ENCODE results near the gene ITGA2. TPM values are rescaled to one million over a fixed set of nuclear protein-coding genes. Genes with fewer than 3 reads are reported as not detected.

The ITGA2 gene
- total and polyA plus RNA-seq, 4 donors: 2.0 to 36.1 (median 19.2) TPM

DNA sequence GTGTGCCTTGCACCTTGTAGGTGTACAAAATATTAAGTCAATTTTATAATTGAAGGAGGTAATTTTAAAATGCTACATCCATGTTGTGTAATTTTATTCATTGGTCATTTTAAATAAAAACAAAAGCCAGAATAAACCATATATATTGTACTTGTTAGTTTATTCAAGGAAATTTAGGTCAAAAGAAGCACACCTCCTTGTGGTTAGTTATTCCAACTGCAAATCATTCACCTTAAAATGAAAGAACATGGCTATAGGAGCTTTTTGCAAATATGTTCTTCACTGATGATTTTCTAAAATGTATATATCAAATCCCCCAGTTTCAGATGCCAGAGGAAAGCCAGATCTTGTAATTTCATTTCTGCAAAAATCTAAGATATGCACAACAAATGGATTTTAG lies 125.8 kb downstream of the ITGA2 start:
- ATAC-seq (ENCODE audit: insufficient read depth, low FRiP score) (no peak), DNase-seq (peak in 1 of 3 donors; percentile 15)
- H3K4me3 ChIP-seq: no peak overlapping the region
- H3K9me3 ChIP-seq (ENCODE audit: control insufficient read depth in 4 of 4, insufficient read depth in 3 of 4, low read length in 3 of 4): no peaks in the 10 kb centered on the region
- peaks cover 0 to 6% (median 3%) of the 10 kb centered on the region in 5 donors for H3K4me1 ChIP-seq (ENCODE audit: control insufficient read depth in 5 of 5, insufficient read depth in 5 of 5, low read length in 5 of 5)
- no peak overlapping the region for H3K27ac ChIP-seq (ENCODE audit: low read depth in 1 of 2, low read length in 1 of 2)
- no peaks in the 10 kb centered on the region for H3K27me3 ChIP-seq (ENCODE audit: control insufficient read depth in 3 of 3, insufficient read depth in 3 of 3, low read length in 2 of 3)
- H3K9ac ChIP-seq (ENCODE audit: insufficient read depth in 1 of 2, low read length in 2 of 2): no peak overlapping the region
- H3K36me3 ChIP-seq (ENCODE audit: control insufficient read depth in 4 of 4, insufficient read depth in 4 of 4, low read length in 4 of 4): peaks cover 0 to 3% (median 0%) of the 10 kb centered on the region in 4 donors
- TF ChIP-seq, protein P1, sequence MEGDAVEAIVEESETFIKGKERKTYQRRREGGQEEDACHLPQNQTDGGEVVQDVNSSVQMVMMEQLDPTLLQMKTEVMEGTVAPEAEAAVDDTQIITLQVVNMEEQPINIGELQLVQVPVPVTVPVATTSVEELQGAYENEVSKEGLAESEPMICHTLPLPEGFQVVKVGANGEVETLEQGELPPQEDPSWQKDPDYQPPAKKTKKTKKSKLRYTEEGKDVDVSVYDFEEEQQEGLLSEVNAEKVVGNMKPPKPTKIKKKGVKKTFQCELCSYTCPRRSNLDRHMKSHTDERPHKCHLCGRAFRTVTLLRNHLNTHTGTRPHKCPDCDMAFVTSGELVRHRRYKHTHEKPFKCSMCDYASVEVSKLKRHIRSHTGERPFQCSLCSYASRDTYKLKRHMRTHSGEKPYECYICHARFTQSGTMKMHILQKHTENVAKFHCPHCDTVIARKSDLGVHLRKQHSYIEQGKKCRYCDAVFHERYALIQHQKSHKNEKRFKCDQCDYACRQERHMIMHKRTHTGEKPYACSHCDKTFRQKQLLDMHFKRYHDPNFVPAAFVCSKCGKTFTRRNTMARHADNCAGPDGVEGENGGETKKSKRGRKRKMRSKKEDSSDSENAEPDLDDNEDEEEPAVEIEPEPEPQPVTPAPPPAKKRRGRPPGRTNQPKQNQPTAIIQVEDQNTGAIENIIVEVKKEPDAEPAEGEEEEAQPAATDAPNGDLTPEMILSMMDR (IDR thresholded peaks at IDR 0.05; ENCODE audit: control extremely low read depth, extremely low read depth): no peak

DNA sequence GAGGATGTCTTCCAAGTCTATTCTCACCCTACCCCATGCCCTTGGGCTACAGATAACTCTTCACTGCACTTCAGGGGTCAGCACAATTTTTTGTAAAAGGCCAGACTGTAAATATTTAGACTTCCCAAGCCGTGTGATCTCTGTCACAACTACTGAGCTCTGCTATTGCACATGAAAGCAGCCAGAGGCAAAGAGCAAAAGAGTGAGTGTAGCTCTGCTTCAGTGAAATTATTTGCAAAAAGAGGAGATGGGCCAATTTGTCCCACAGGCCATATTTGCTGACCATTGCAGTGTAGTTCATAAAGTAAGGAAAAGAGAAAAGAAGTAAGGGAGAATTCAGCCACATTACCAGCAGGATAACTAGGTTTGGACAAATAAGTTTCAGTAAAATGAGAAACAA lies 127.4 kb downstream of the ITGA2 start:
- Histone ChIP-seq H3K27ac (ENCODE audit: low read depth in 1 of 2, low read length in 1 of 2) (no peak overlapping the region), H3K4me3 (no peak overlapping the region), H3K9ac (ENCODE audit: insufficient read depth in 1 of 2, low read length in 2 of 2) (no peak overlapping the region), H3K9me3 (ENCODE audit: control insufficient read depth in 4 of 4, insufficient read depth in 3 of 4, low read length in 3 of 4) (no peaks in the 10 kb centered on the region), H3K27me3 (ENCODE audit: control insufficient read depth in 3 of 3, insufficient read depth in 3 of 3, low read length in 2 of 3) (no peaks in the 10 kb centered on the region), H3K36me3 (ENCODE audit: control insufficient read depth in 4 of 4, insufficient read depth in 4 of 4, low read length in 4 of 4) (peaks cover 0 to 3% (median 0%) of the 10 kb centered on the region in 4 donors), H3K4me1 (ENCODE audit: control insufficient read depth in 5 of 5, insufficient read depth in 5 of 5, low read length in 5 of 5) (no peaks in the 10 kb centered on the region)
- TF ChIP-seq, protein P1 (IDR thresholded peaks at IDR 0.05; ENCODE audit: control extremely low read depth, extremely low read depth): no peak
- ATAC-seq (ENCODE audit: insufficient read depth, low FRiP score) (no peak), DNase-seq (no peak)
- WGBS, 2 donors: 53 to 74% methylated on average over 1 of the region's 1 CpG

DNA sequence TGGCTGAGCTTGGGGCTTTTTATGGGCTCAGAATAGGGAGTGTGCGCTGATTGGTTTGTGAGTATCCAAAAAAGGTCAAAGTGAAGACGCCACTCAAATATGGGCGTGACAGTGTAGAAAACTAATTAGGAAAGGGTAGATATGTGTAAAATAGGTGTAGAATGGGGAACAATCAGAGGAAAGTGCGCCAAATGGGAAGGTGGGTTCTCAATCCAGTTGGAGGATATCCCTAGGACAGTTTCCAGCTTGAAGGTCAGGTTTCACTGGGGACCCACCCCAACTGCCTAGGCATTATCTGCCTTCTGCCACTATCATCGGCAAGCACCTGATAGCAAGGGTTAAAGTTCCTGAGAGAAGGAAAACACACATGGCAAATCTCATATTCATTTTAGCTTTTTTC lies 129.7 kb downstream of the ITGA2 start:
- TF ChIP-seq, protein P1 (IDR thresholded peaks at IDR 0.05; ENCODE audit: control extremely low read depth, extremely low read depth): no peak
- no peaks in the 10 kb centered on the region for H3K27me3 ChIP-seq (ENCODE audit: control insufficient read depth in 3 of 3, insufficient read depth in 3 of 3, low read length in 2 of 3)
- DNase-seq: no peak
- H3K4me3 ChIP-seq: no peak overlapping the region
- no peaks in the 10 kb centered on the region for H3K4me1 ChIP-seq (ENCODE audit: control insufficient read depth in 5 of 5, insufficient read depth in 5 of 5, low read length in 5 of 5)
- H3K36me3 ChIP-seq (ENCODE audit: control insufficient read depth in 4 of 4, insufficient read depth in 4 of 4, low read length in 4 of 4): peaks cover 0 to 3% (median 0%) of the 10 kb centered on the region in 4 donors
- WGBS, 2 donors: 84 to 88% methylated on average over 5 of the region's 5 CpGs
- no peak overlapping the region for H3K9ac ChIP-seq (ENCODE audit: insufficient read depth in 1 of 2, low read length in 2 of 2)
- H3K9me3 ChIP-seq (ENCODE audit: control insufficient read depth in 4 of 4, insufficient read depth in 3 of 4, low read length in 3 of 4): no peaks in the 10 kb centered on the region
- no peak overlapping the region for H3K27ac ChIP-seq (ENCODE audit: low read depth in 1 of 2, low read length in 1 of 2)
- no peak for ATAC-seq (ENCODE audit: insufficient read depth, low FRiP score)

DNA sequence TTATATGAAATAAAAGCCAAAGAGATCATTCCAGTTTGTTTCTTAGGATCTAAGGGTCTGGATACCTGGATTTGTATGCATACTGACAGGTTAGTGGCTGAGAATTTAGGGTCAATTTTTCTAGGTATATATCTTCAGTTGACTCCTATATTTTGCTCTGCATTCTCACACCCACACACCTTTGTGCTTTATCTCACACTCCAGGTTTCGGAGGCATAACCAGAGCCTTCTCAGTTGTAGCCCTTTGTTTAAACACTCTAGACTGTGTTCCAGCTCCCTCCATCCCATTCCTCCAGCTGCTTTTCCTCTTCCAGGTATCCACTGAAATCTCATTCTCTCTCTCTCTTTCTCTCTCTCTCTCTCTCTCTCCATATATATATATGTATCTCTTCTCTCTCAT lies 131.0 kb downstream of the ITGA2 start:
- no peak for ATAC-seq (ENCODE audit: insufficient read depth, low FRiP score)

More for the DNA sequence above, 131.0 kb downstream of the ITGA2 start:
- Histone ChIP-seq H3K27ac (ENCODE audit: low read depth in 1 of 2, low read length in 1 of 2) (no peak overlapping the region), H3K4me3 (no peak overlapping the region), H3K27me3 (ENCODE audit: control insufficient read depth in 3 of 3, insufficient read depth in 3 of 3, low read length in 2 of 3) (no peaks in the 10 kb centered on the region), H3K4me1 (ENCODE audit: control insufficient read depth in 5 of 5, insufficient read depth in 5 of 5, low read length in 5 of 5) (no peaks in the 10 kb centered on the region), H3K36me3 (ENCODE audit: control insufficient read depth in 4 of 4, insufficient read depth in 4 of 4, low read length in 4 of 4) (peaks cover 0 to 3% (median 0%) of the 10 kb centered on the region in 4 donors), H3K9me3 (ENCODE audit: control insufficient read depth in 4 of 4, insufficient read depth in 3 of 4, low read length in 3 of 4) (no peaks in the 10 kb centered on the region), H3K9ac (ENCODE audit: insufficient read depth in 1 of 2, low read length in 2 of 2) (peak overlapping the region in 1 of 2 donors; percentile 39)
- DNase-seq: no peak
- TF ChIP-seq, protein P1 (IDR thresholded peaks at IDR 0.05; ENCODE audit: control extremely low read depth, extremely low read depth): no peak
- 91 to 93% methylated on average over 1 of the region's 1 CpG for WGBS, 2 donors
